ENCODE measurements around the gene HBP1. TPM values are rescaled to one million over a fixed set of nuclear protein-coding genes. Genes with fewer than 3 reads are reported as not detected.
"Not testable (repeated sequence)": the region's sequence is repeated elsewhere in the genome, so short reads cannot be mapped to it uniquely, and the experiment has no call there.

The HBP1 gene
- total RNA-seq, 4 donors from 2014 or later, result 144 to 232 (median 192) TPM

DNA sequence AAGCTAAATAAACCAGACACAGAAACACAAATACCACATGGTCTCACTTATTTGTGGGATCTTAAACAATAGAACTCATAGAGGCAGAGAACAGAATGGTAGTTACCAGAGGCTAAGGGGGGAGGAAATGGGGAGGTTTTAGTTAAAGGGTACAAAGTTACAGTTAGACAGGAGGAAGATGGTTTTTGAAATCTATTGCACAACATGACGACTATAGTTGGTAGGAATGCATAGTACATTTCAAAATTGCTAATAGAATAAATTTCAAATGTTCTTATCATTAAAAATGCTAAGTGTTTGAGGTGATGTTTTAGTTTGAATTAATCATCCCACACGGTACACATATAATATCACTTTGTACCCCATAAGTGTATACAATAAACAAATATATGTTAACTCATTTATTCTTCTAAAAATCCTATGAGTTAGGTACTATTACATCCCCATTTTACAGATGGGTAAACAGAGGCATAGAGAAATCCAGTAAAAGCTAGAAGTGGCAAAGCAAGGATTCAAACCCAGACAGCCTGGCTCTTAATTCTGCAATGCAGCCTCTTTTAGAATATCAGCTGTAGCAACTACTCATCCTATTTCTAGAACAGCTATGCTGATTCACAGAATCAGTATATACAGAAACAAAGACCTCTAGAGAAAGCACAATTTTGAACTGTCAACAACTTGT is 50.9 kb downstream of the HBP1 start:
- TF ChIP-seq CTCF (IDR thresholded peaks at IDR 0.05) (no peak), POLR2A (IDR thresholded peaks at IDR 0.05) (no peak)
- no peak for DNase-seq (ENCODE audit: low spot score in 2 of 2)
- WGBS, 2 donors, result 85 to 97% methylated on average over 2 of the region's 2 CpGs
- intact Hi-C loops (cut with DNase I; ENCODE audit: low total_unique reads), result no loop called here
- no peak overlapping the region for H3K4me3 ChIP-seq (ENCODE audit: low read depth, poor library complexity, severe bottlenecking)

- intact Hi-C loops (cut with DNase I; ENCODE audit: low total_unique reads), result no loop called here
- DNase-seq (ENCODE audit: low spot score in 2 of 2), result no peak
- WGBS, 2 donors, result 91 to 95% methylated on average over 5 of the region's 5 CpGs
Measured at GRCh38 chr7:107220356-107220755, 51.6 kb downstream of the HBP1 start.

DNA sequence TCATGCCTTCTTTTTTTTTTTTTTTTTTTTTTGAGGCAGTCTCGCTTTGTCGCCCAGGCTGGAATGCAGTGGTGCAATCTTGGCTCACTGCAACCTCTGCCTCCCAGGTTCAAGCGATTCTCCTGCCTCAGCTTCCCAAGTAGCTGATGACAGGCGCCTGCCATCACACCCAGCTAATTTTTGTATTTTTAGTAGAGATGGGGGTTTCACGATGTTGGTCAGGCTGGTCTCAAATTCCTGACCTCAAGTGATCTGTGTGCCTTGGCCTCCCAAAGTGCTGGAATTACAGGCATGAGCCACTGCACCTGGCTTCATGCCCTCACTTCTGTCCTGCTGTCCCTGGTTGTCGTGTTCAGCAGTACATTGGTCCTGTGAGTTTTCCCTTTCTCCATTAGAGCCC is 52.0 kb downstream of the HBP1 start:
- intact Hi-C loops (cut with DNase I; ENCODE audit: low total_unique reads); H3K4me3 ChIP-seq (ENCODE audit: low read depth, poor library complexity, severe bottlenecking); DNase-seq (ENCODE audit: low spot score in 2 of 2): not testable (repeated sequence)
- WGBS, 2 donors, result 95 to 99% methylated on average over 6 of the region's 6 CpGs

More at GRCh38 chr7:107220356-107220755, 51.6 kb downstream of the HBP1 start:
- no peak overlapping the region for H3K4me3 ChIP-seq (ENCODE audit: low read depth, poor library complexity, severe bottlenecking)
- no peak for TF ChIP-seq CTCF (IDR thresholded peaks at IDR 0.05)
- TF ChIP-seq POLR2A (IDR thresholded peaks at IDR 0.05), result no peak

- TF ChIP-seq CTCF (IDR thresholded peaks at IDR 0.05), result no peak
- TF ChIP-seq POLR2A (IDR thresholded peaks at IDR 0.05), result no peak
- no peak overlapping the region for H3K4me3 ChIP-seq (ENCODE audit: low read depth, poor library complexity, severe bottlenecking)
- no peak for DNase-seq (ENCODE audit: low spot score in 2 of 2)
- intact Hi-C loops (cut with DNase I; ENCODE audit: low total_unique reads), result loop anchor here (2.0 kb wide), 1 partner anchor 32 kb away; no protein-coding TSS in a partner anchor
- 80 to 87% methylated on average over 5 of the region's 5 CpGs for WGBS, 2 donors
Measured at GRCh38 chr7:107224374-107225223, 55.8 kb downstream of the HBP1 start.

DNA sequence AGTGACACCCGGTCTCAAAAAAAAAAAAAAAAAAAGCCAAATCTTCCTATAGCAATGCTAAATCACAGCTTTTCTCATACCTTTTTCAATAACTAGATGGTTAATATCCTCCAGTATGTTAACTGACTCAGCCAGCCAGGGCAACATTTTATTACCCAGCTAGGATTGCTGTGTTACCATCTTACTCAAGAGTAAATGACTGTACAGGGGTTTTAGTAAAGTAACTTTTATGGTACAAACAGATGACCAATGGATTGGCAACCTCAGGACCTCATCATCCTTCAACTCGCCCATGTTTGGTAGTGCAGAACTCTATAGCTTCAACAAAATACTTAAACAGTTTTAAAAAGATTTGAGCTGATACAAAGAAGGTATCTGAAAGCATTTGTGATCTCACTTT is 59.5 kb downstream of the HBP1 start:
- H3K4me3 ChIP-seq (ENCODE audit: low read depth, poor library complexity, severe bottlenecking), result no peak overlapping the region
- DNase-seq (ENCODE audit: low spot score in 2 of 2), result no peak
- intact Hi-C loops (cut with DNase I; ENCODE audit: low total_unique reads), result no loop called here
- WGBS, 2 donors, result 98% methylated on average over 2 of the region's 2 CpGs
- TF ChIP-seq POLR2A (IDR thresholded peaks at IDR 0.05) (no peak), CTCF (IDR thresholded peaks at IDR 0.05) (no peak)

DNA sequence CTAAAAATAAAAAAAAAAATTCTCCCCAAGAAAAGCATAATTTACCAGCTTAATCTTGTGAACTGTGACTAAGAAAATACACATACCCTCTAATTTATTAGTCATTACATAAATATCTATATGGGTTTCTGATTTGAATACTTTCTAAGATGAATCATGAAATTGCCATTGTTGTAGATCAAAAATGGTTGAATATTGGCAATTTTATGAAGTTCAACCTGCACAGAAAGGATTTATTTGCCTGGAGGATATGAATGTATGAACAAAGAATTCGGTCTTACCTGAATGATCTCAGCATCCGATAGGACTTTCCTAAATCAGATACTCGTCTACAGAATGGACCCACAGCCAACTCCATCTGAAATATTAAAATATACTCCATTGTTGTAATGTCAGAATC is 61.5 kb downstream of the HBP1 start:
- intact Hi-C loops (cut with DNase I; ENCODE audit: low total_unique reads), result no loop called here
- no peak for DNase-seq (ENCODE audit: low spot score in 2 of 2)
- TF ChIP-seq POLR2A (IDR thresholded peaks at IDR 0.05), result no peak
- no peak for TF ChIP-seq CTCF (IDR thresholded peaks at IDR 0.05)
- 84 to 93% methylated on average over 3 of the region's 3 CpGs for WGBS, 2 donors
- no peak overlapping the region for H3K4me3 ChIP-seq (ENCODE audit: low read depth, poor library complexity, severe bottlenecking)

Measured in lower leg skin (tissue), 4 donors.